Measurements from ENCODE around the gene ANO5.
"Not testable (repeated sequence)": the region's sequence is repeated elsewhere in the genome, so short reads cannot be mapped to it uniquely, and the experiment has no call there.

The ANO5 gene

GRCh38 chr11:22256876-22257275, 64.0 kb downstream of the ANO5 start:
- no peak for DNase-seq (ENCODE audit: low read depth)
- H3K4me3 ChIP-seq (ENCODE audit: control insufficient read depth, low read depth, low read length) = no peak overlapping the region
- no peak for TF ChIP-seq CTCF (IDR thresholded peaks at IDR 0.05; ENCODE audit: control insufficient read depth, insufficient read depth, low read depth, low read length, missing control alignments)

GRCh38 chr11:22263613-22264012, 70.7 kb downstream of the ANO5 start:
- no peak for TF ChIP-seq CTCF (IDR thresholded peaks at IDR 0.05; ENCODE audit: control insufficient read depth, insufficient read depth, low read depth, low read length, missing control alignments)
- no peak overlapping the region for H3K4me3 ChIP-seq (ENCODE audit: control insufficient read depth, low read depth, low read length)
- DNase-seq (ENCODE audit: low read depth) = no peak

GRCh38 chr11:22268983-22269624, 76.2 kb downstream of the ANO5 start:
- DNase-seq (ENCODE audit: low read depth); H3K4me3 ChIP-seq (ENCODE audit: control insufficient read depth, low read depth, low read length): not testable (repeated sequence)

- no peak for DNase-seq (ENCODE audit: low read depth)
- no peak for TF ChIP-seq CTCF (IDR thresholded peaks at IDR 0.05; ENCODE audit: control insufficient read depth, insufficient read depth, low read depth, low read length, missing control alignments)
- no peak overlapping the region for H3K4me3 ChIP-seq (ENCODE audit: control insufficient read depth, low read depth, low read length)
Measured at GRCh38 chr11:22273781-22274180, 80.9 kb downstream of the ANO5 start.

- H3K4me3 ChIP-seq (ENCODE audit: control insufficient read depth, low read depth, low read length) = no peak overlapping the region
- no peak for DNase-seq (ENCODE audit: low read depth)
- no peak for TF ChIP-seq CTCF (IDR thresholded peaks at IDR 0.05; ENCODE audit: control insufficient read depth, insufficient read depth, low read depth, low read length, missing control alignments)
Measured at GRCh38 chr11:22275600-22275999, 82.7 kb downstream of the ANO5 start.

- no peak overlapping the region for H3K4me3 ChIP-seq (ENCODE audit: control insufficient read depth, low read depth, low read length)
- TF ChIP-seq CTCF (IDR thresholded peaks at IDR 0.05; ENCODE audit: control insufficient read depth, insufficient read depth, low read depth, low read length, missing control alignments) = no peak
- DNase-seq (ENCODE audit: low read depth) = no peak
Measured at GRCh38 chr11:22276535-22276934, 83.7 kb downstream of the ANO5 start.

- DNase-seq (ENCODE audit: low read depth); H3K4me3 ChIP-seq (ENCODE audit: control insufficient read depth, low read depth, low read length): not testable (repeated sequence)
Measured at GRCh38 chr11:22284991-22285390, 92.1 kb downstream of the ANO5 start.

- DNase-seq (ENCODE audit: low read depth) = no peak
- TF ChIP-seq CTCF (IDR thresholded peaks at IDR 0.05; ENCODE audit: control insufficient read depth, insufficient read depth, low read depth, low read length, missing control alignments) = no peak
- H3K4me3 ChIP-seq (ENCODE audit: control insufficient read depth, low read depth, low read length) = no peak overlapping the region
Measured at GRCh38 chr11:22302368-22302767, 109.5 kb downstream of the ANO5 start.

Measured in AG09309 (cell line).